Keratinocyte (primary cell): ENCODE data around the gene LPIN3.

Source experiments
- CTCF ChIP-seq, 3 experiments: IDR thresholded peaks in 1 of 3; conservative IDR thresholded peaks in 1 of 3; optimal IDR thresholded peaks in 1 of 3; 2 replicates in 2 of 3; 3 replicates in 1 of 3; pipeline versions ENCODE3 to v1.5.1; 2011; ENCODE audit warnings: low read length in 3 of 3, mild to moderate bottlenecking in 3 of 3, moderate library complexity in 2 of 3, control low read depth in 1 of 3, inconsistent platforms in 1 of 3; ENCODE audit not compliant: insufficient read depth in 2 of 3; ENCODE audit errors: extremely low read depth in 1 of 3
- EZH2 ChIP-seq: IDR thresholded peaks from one replicate; pipeline ENCODE4 v1.6.1; 2012; ENCODE audit warnings: inconsistent platforms, mild to moderate bottlenecking, low read length, moderate library complexity

- TF ChIP-seq CTCF (optimal IDR thresholded peaks at IDR 0.05 in 1 of 3, IDR thresholded peaks at IDR 0.05 in 1 of 3, conservative IDR thresholded peaks at IDR 0.05 in 1 of 3; ENCODE audit: extremely low read depth in 1 of 3, insufficient read depth in 2 of 3, low read length in 3 of 3): no peak
- TF ChIP-seq EZH2: no peak
These were observed 64.8 kb downstream of the LPIN3 start for GRCh38 chr20:41405436-41405835.
